ENCODE measurements around the gene ROR2.

Gene ROR2

DNA sequence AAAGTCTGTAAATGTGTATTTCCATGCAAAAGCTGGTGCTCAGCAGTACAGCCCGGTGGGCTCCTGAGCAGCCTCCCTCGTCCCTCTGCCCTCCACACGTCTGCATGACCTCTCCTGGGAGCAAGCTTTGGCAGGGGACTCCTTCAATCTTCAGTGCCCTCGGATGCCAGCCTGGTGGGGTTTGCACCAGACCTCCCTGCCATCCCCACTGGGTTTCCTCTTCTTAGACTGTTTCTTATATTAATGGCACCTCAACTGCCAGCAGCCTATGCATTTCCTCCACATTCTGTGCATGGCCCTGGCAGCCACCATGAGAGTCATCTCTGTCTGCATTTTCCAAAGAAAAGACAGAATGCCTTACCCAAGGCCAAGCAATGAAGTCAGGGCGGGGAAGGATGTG, 108.4 kb downstream of the ROR2 start:
- H3K4me3 ChIP-seq (ENCODE audit: low read depth in 1 of 2, low read length in 2 of 2): no peak overlapping the region
- no peaks in the 10 kb centered on the region for H3K27me3 ChIP-seq (ENCODE audit: insufficient read depth, low read length, poor library complexity)
- H3K4me2 ChIP-seq (ENCODE audit: insufficient read depth, low read length): no peak overlapping the region
- TF ChIP-seq, protein P1, sequence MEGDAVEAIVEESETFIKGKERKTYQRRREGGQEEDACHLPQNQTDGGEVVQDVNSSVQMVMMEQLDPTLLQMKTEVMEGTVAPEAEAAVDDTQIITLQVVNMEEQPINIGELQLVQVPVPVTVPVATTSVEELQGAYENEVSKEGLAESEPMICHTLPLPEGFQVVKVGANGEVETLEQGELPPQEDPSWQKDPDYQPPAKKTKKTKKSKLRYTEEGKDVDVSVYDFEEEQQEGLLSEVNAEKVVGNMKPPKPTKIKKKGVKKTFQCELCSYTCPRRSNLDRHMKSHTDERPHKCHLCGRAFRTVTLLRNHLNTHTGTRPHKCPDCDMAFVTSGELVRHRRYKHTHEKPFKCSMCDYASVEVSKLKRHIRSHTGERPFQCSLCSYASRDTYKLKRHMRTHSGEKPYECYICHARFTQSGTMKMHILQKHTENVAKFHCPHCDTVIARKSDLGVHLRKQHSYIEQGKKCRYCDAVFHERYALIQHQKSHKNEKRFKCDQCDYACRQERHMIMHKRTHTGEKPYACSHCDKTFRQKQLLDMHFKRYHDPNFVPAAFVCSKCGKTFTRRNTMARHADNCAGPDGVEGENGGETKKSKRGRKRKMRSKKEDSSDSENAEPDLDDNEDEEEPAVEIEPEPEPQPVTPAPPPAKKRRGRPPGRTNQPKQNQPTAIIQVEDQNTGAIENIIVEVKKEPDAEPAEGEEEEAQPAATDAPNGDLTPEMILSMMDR (IDR thresholded peaks at IDR 0.05; ENCODE audit: borderline replicate concordance, extremely low read depth, low read length, poor library complexity, severe bottlenecking): no peak
- no peak for TF ChIP-seq EZH2 (IDR thresholded peaks at IDR 0.05; ENCODE audit: borderline replicate concordance, low read depth, low read length, severe bottlenecking)
- no peaks in the 10 kb centered on the region for H3K36me3 ChIP-seq (ENCODE audit: insufficient read depth, low read length)
- H3K9me3 ChIP-seq (ENCODE audit: insufficient read depth, low read length, severe bottlenecking): no peaks in the 10 kb centered on the region
- DNase-seq (no peak), ATAC-seq (ENCODE audit: insufficient read depth, low read depth) (no peak)
- H3K4me1 ChIP-seq (ENCODE audit: insufficient read depth, low read length): no peaks in the 10 kb centered on the region
- no peak overlapping the region for H3K9ac ChIP-seq (ENCODE audit: low read depth, low read length)
- no peak overlapping the region for H2AFZ ChIP-seq (ENCODE audit: low read depth, low read length)
- H3K79me2 ChIP-seq (ENCODE audit: insufficient read depth, low read length): no peaks in the 10 kb centered on the region
- H3K27ac ChIP-seq (ENCODE audit: low read length): no peak overlapping the region
- no peaks in the 10 kb centered on the region for H4K20me1 ChIP-seq (ENCODE audit: insufficient read depth, low read length)

DNA sequence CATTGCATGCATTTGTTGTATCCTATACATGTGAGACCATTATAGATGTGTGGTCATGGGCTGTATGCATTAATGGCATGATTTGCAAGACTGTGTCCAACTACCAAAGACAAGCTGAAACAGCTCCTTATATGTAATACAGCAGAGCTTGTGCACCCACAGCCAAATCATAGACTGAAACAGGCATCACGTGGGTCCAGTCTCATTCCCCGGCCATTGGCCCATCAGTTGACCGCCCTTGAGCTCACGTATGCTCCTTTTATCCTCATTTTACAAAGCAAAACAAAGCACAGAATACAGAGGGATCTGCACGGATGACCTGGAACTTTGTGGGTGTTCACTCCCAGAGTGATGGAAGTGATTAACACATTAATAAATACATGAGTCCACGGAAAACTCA, 109.1 kb downstream of the ROR2 start:
- Histone ChIP-seq H3K36me3 (ENCODE audit: insufficient read depth, low read length) (no peaks in the 10 kb centered on the region), H3K4me3 (ENCODE audit: low read depth in 1 of 2, low read length in 2 of 2) (no peak overlapping the region), H3K79me2 (ENCODE audit: insufficient read depth, low read length) (no peaks in the 10 kb centered on the region), H3K4me2 (ENCODE audit: insufficient read depth, low read length) (no peak overlapping the region), H3K4me1 (ENCODE audit: insufficient read depth, low read length) (no peaks in the 10 kb centered on the region), H3K27ac (ENCODE audit: low read length) (no peak overlapping the region), H4K20me1 (ENCODE audit: insufficient read depth, low read length) (no peaks in the 10 kb centered on the region), H3K27me3 (ENCODE audit: insufficient read depth, low read length, poor library complexity) (no peaks in the 10 kb centered on the region), H2AFZ (ENCODE audit: low read depth, low read length) (no peak overlapping the region), H3K9ac (ENCODE audit: low read depth, low read length) (no peak overlapping the region), H3K9me3 (ENCODE audit: insufficient read depth, low read length, severe bottlenecking) (no peaks in the 10 kb centered on the region)
- DNase-seq: no peak
- TF ChIP-seq, protein P1 (IDR thresholded peaks at IDR 0.05; ENCODE audit: borderline replicate concordance, extremely low read depth, low read length, poor library complexity, severe bottlenecking): no peak
- no peak for TF ChIP-seq EZH2 (IDR thresholded peaks at IDR 0.05; ENCODE audit: borderline replicate concordance, low read depth, low read length, severe bottlenecking)
- no peak for ATAC-seq (ENCODE audit: insufficient read depth, low read depth)

DNA sequence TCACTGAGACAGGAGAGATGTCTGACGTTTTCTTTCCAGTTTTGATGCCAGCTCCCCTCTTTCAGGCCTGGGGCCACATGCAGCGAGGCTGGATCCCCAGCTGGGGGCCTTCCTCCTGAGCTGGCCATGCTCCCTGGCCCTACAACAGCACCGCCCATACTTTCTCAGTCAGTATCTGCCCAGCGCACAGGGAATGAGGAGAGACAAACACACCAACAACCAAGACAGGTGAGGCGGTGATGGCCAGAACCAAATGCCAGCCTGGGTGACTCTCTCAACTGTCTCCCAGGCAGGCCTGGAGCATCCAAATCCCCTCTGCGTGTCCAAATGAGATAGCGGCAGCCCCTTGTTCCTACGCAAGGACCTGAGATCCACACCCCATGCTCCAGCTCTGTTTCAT, 109.6 kb downstream of the ROR2 start:
- no peaks in the 10 kb centered on the region for H3K79me2 ChIP-seq (ENCODE audit: insufficient read depth, low read length)
- H3K4me2 ChIP-seq (ENCODE audit: insufficient read depth, low read length): no peak overlapping the region
- DNase-seq (no peak), ATAC-seq (ENCODE audit: insufficient read depth, low read depth) (no peak)
- no peaks in the 10 kb centered on the region for H3K9me3 ChIP-seq (ENCODE audit: insufficient read depth, low read length, severe bottlenecking)
- no peak overlapping the region for H3K4me3 ChIP-seq (ENCODE audit: low read depth in 1 of 2, low read length in 2 of 2)
- no peak overlapping the region for H3K27ac ChIP-seq (ENCODE audit: low read length)
- no peaks in the 10 kb centered on the region for H3K36me3 ChIP-seq (ENCODE audit: insufficient read depth, low read length)
- H3K27me3 ChIP-seq (ENCODE audit: insufficient read depth, low read length, poor library complexity): no peaks in the 10 kb centered on the region
- H2AFZ ChIP-seq (ENCODE audit: low read depth, low read length): no peak overlapping the region
- no peaks in the 10 kb centered on the region for H3K4me1 ChIP-seq (ENCODE audit: insufficient read depth, low read length)
- TF ChIP-seq, protein P1 (IDR thresholded peaks at IDR 0.05; ENCODE audit: borderline replicate concordance, extremely low read depth, low read length, poor library complexity, severe bottlenecking): no peak
- TF ChIP-seq EZH2 (IDR thresholded peaks at IDR 0.05; ENCODE audit: borderline replicate concordance, low read depth, low read length, severe bottlenecking): no peak
- H4K20me1 ChIP-seq (ENCODE audit: insufficient read depth, low read length): no peaks in the 10 kb centered on the region
- no peak overlapping the region for H3K9ac ChIP-seq (ENCODE audit: low read depth, low read length)

DNA sequence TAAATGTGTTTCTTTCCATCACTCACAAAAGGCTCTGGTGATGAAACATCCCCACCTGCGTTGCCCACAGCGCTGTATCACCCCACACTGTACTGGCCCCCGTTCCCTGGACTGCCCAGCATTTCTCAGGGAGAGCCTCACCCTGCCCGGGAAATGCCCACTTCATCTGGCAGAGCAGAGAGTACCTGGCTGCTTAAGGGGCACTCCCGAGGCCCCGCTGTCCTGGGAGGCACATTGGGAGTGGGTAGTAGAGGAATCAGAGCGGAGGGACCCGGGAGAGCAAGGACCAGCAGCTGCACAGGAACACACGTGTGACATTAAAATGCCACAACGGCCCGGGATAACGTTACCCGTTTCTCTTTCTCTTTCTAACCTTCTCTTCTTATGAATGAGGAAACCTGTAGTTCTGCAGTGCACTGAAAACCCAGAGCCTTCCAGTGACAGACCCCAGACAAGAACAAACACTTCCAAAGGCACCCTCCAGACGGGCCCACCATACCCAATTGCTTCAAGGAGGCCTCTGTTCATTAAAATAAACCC, 110.0 kb downstream of the ROR2 start:
- Histone ChIP-seq H3K9me3 (ENCODE audit: insufficient read depth, low read length, severe bottlenecking) (no peaks in the 10 kb centered on the region), H3K4me1 (ENCODE audit: insufficient read depth, low read length) (no peaks in the 10 kb centered on the region), H3K27ac (ENCODE audit: low read length) (no peak overlapping the region), H3K4me2 (ENCODE audit: insufficient read depth, low read length) (no peak overlapping the region), H3K36me3 (ENCODE audit: insufficient read depth, low read length) (no peaks in the 10 kb centered on the region), H3K4me3 (ENCODE audit: low read depth in 1 of 2, low read length in 2 of 2) (no peak overlapping the region), H2AFZ (ENCODE audit: low read depth, low read length) (no peak overlapping the region), H4K20me1 (ENCODE audit: insufficient read depth, low read length) (no peaks in the 10 kb centered on the region), H3K79me2 (ENCODE audit: insufficient read depth, low read length) (no peaks in the 10 kb centered on the region), H3K27me3 (ENCODE audit: insufficient read depth, low read length, poor library complexity) (no peaks in the 10 kb centered on the region), H3K9ac (ENCODE audit: low read depth, low read length) (no peak overlapping the region)
- no peak for TF ChIP-seq EZH2 (IDR thresholded peaks at IDR 0.05; ENCODE audit: borderline replicate concordance, low read depth, low read length, severe bottlenecking)
- TF ChIP-seq, protein P1 (IDR thresholded peaks at IDR 0.05; ENCODE audit: borderline replicate concordance, extremely low read depth, low read length, poor library complexity, severe bottlenecking): no peak
- ATAC-seq (ENCODE audit: insufficient read depth, low read depth) (no peak), DNase-seq (no peak)
